Psoas muscle (tissue), 8 donors: ENCODE results near the gene PHOSPHO1. TPM values are rescaled to one million over a fixed set of nuclear protein-coding genes. Genes with fewer than 3 reads are reported as not detected.
A peak's percentile ranks its signal among the peaks of the same experiment; 100 is the strongest.
"Not testable (repeated sequence)": the region's sequence is repeated elsewhere in the genome, so short reads cannot be mapped to it uniquely, and the experiment has no call there.

Experiments
- ATAC-seq, 4 donors: fragments of 200-7000 bp; cut with Tn5 transposase; one replicate each; pipeline ENCODE4 v1.9.1; 2020; ENCODE audit warnings: moderate library complexity in 3 of 4, mild to moderate bottlenecking in 2 of 4
- DNase-seq, 2 donors: peaks; one replicate each; pipeline ENCODE4 v3.0.0-alpha.2; 2020
- H3K27ac ChIP-seq: fragments of 200-600 bp; one replicate; pipeline ENCODE4 v1.8.0; 2022
- H3K27me3 ChIP-seq, 3 donors: fragments of 200-600 bp in 1 of 3; one replicate each; pipeline versions ENCODE4 v1.6.1 to v1.8.0; 2013 to 2022; ENCODE audit warnings: low read length in 2 of 3, mild to moderate bottlenecking in 2 of 3, moderate library complexity in 1 of 3; ENCODE audit not compliant: insufficient read depth in 3 of 3
- H3K36me3 ChIP-seq, 2 donors: fragments of 200-600 bp in 1 of 2; one replicate each; pipeline versions ENCODE4 v1.6.1 to v1.8.0; 2013 to 2022; ENCODE audit warnings: low read depth in 1 of 2, mild to moderate bottlenecking in 1 of 2, moderate library complexity in 1 of 2; ENCODE audit not compliant: insufficient read depth in 1 of 2
- H3K4me1 ChIP-seq: fragments of 200-600 bp; one replicate; pipeline ENCODE4 v1.8.0; 2022
- H3K4me3 ChIP-seq: fragments of 200-600 bp; one replicate; pipeline ENCODE4 v1.8.0; 2022; ENCODE audit warnings: mild to moderate bottlenecking
- H3K9me3 ChIP-seq: fragments of 200-600 bp; one replicate; pipeline ENCODE4 v1.8.0; 2022
- CTCF ChIP-seq: fragments of 200-600 bp; IDR thresholded peaks from one replicate; pipeline ENCODE4 v1.8.0; 2022; ENCODE audit warnings: antibody characterized with exemption
- WGBS, 3 donors: extraction: QIAGEN DNeasy Blood & Tissue Kit; methylation state at CpG; one replicate each; pipeline versions ENCODE4 v1.1.6 to v1.1.7; 2013; 5-methylcytosine and 5-hydroxymethylcytosine counted together
- intact Hi-C, 2 donors: fragments of 100-400 bp; cut with DNase I; formaldehyde crosslinking; loops; one replicate each; pipeline versions ENCODE4 v1.11.0 to v1.14.2; 2022
- polyA plus RNA-seq, 3 donors: library from polyadenylated mRNA; stranded (reverse); fragments of 200-250 nt; gene quantifications; one replicate each; pipeline ENCODE4 v1.2.3, GENCODE V29; 2013
- total RNA-seq, 4 donors: library from RNA; stranded (reverse); fragmentation: NEBNext Ultra II Directional in 2 of 4; extraction: Animal tissue kit (Norgen Biotek cat#: 25700) in 2 of 4; gene quantifications; one replicate each; pipeline versions ENCODE4 v1.2.1 to v1.2.4, GENCODE V29; 2021 to 2023
- donor health status: healthy with polysubstance abuse.
- donor health status: DM: no; HTN: no; CAD: no; lungs with moderate emphysema.
- donor health status: Bipolar disorder and iron deficiency.
- donor health status: healthy.
- donor health status: DM: yes; HTN: yes; CAD: no.
- donor health status: DM: no; HTN: no; CAD: no.
- donor health status: DM: no; HTN: no; CAD: no.
- donor health status: DM: yes; HTN: yes; CAD: no.

Gene PHOSPHO1
- total and polyA plus RNA-seq, 7 donors, result 0.30 to 4.2 (median 0.70) TPM

DNA sequence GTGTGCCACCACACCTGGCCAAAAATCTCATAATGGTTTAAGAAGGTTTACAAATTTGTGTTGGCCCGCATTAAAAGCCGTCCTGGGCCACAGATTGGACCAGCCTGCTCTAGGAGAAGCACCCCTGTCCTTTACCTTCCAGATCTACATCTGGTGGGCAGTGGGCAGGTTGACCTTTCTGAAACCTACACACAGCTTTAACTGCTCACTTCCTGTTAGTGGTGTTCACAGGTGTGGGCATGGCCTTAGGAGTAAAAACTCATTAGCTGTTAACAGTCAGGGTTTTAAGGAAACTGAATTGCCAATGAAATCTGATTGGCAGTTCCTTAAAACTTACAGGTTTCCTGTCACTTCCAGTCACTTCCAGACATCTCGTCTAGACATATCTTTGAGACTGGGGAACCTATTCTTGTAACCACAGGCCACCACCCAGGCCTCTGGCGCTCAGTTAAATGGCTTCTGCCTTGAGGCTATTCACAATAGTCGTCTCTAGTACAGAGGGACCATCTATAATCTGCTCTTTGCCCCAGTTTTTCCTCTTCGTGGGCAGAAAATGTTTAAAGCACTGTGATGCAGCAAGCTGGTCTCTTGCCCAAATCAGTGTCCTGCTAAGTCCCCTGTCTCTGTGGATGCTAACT lies 49.5 kb downstream of the PHOSPHO1 start:
- Histone ChIP-seq H3K9me3 (peaks cover 6% of the 10 kb centered on the region), H3K4me3 (no peak overlapping the region), H3K4me1 (no peaks in the 10 kb centered on the region), H3K36me3 (no peaks in the 10 kb centered on the region), H3K27ac (no peak overlapping the region), H3K27me3 (peaks cover 0 to 6% (median 0%) of the 10 kb centered on the region in 3 donors)
- ATAC-seq (no peak), DNase-seq (no peak)
- no peak for TF ChIP-seq CTCF
- WGBS, 3 donors, result 73 to 80% (median 75%) methylated on average over 6 of the region's 6 CpGs
- intact Hi-C loops, result loop anchor here in 1 of 2 donors (1.0 to 5.0 kb wide), 2 partner anchors 46 to 111 kb away; no protein-coding TSS in a partner anchor

- peak; percentile 72 for TF ChIP-seq CTCF
- no peaks in the 10 kb centered on the region for H3K36me3 ChIP-seq
- 10 to 13% (median 11%) methylated on average over 5 of the region's 5 CpGs for WGBS, 3 donors
- ATAC-seq, result peak in 3 of 4 donors; percentile 53 to 71 (median 62)
- H3K4me3 ChIP-seq, result no peak overlapping the region
- peaks cover 0 to 6% (median 0%) of the 10 kb centered on the region in 3 donors for H3K27me3 ChIP-seq
- no peak overlapping the region for H3K27ac ChIP-seq
- no peaks in the 10 kb centered on the region for H3K4me1 ChIP-seq
- DNase-seq, result peak; percentile 52 to 70
- H3K9me3 ChIP-seq, result peaks cover 12% of the 10 kb centered on the region
- intact Hi-C loops, result loop anchor here in 1 of 2 donors (1.0 to 5.0 kb wide), 2 partner anchors 47 to 112 kb away; no protein-coding TSS in a partner anchor
These were observed 50.3 kb downstream of the PHOSPHO1 start for GRCh38 chr17:49180303-49180702.

GRCh38 chr17:49175978-49176377 lies 54.6 kb downstream of the PHOSPHO1 start:
- 82 to 91% (median 88%) methylated on average over 11 of the region's 11 CpGs for WGBS, 3 donors
- intact Hi-C loops, ATAC-seq, H3K27ac ChIP-seq, H3K4me1 ChIP-seq, DNase-seq, H3K36me3 ChIP-seq, H3K4me3 ChIP-seq: not testable (repeated sequence)
- peaks cover 0 to 17% (median 2%) of the 10 kb centered on the region in 3 donors for H3K27me3 ChIP-seq
- H3K9me3 ChIP-seq, result peaks cover 18% of the 10 kb centered on the region

Other genes starting within 250 kb of the PHOSPHO1 start
- gene IGF2BP1, start 233.4 kb downstream of the PHOSPHO1 start, total RNA-seq, result not detected
- not detected for gene IGF2BP1, start 233.4 kb downstream of the PHOSPHO1 start, polyA plus RNA-seq
- under 1 TPM in 1 of 4 donors, not detected in 3; 0.04 TPM for gene B4GALNT2, start 98.0 kb downstream of the PHOSPHO1 start, total RNA-seq
- under 1 TPM in 1 of 3 donors, not detected in 2; under 0.01 TPM for gene B4GALNT2, start 98.0 kb downstream of the PHOSPHO1 start, polyA plus RNA-seq
- 1 to 10 TPM in 1 of 4 donors, under 1 TPM in 3; 0.39 to 2.0 (median 0.49) TPM for gene GNGT2, start 20.2 kb downstream of the PHOSPHO1 start, total RNA-seq
- gene GNGT2, start 20.2 kb downstream of the PHOSPHO1 start, polyA plus RNA-seq, result 1 to 10 TPM in 1 of 3 donors, under 1 TPM in 2; 0.32 to 1.3 (median 0.58) TPM
- 1 to 10 TPM; 1.9 to 3.8 (median 2.5) TPM for gene ABI3, start 20.1 kb downstream of the PHOSPHO1 start, total RNA-seq
- 1 to 10 TPM; 1.1 to 2.9 (median 2.1) TPM for gene ABI3, start 20.1 kb downstream of the PHOSPHO1 start, polyA plus RNA-seq
- gene ZNF652, start 131.5 kb upstream of the PHOSPHO1 start, total RNA-seq, result 10 to 100 TPM; 21.3 to 30.1 (median 23.8) TPM
- 10 to 100 TPM in 1 of 3 donors, 1 to 10 TPM in 2; 3.1 to 15.5 (median 8.1) TPM for gene ZNF652, start 131.5 kb upstream of the PHOSPHO1 start, polyA plus RNA-seq
- gene PHB1, start 184.1 kb upstream of the PHOSPHO1 start, total RNA-seq, result 100 to 1,000 TPM; 134 to 209 (median 168) TPM
- 100 to 1,000 TPM; 175 to 364 (median 210) TPM for gene PHB1, start 184.1 kb upstream of the PHOSPHO1 start, polyA plus RNA-seq